HG03139 (cell line): ENCODE measurements around the gene GNG13.
"Not testable (repeated sequence)": the region's sequence is repeated elsewhere in the genome, so short reads cannot be mapped to it uniquely, and the experiment has no call there.

Experiments
- ATAC-seq: cut with Tn5 transposase; IDR thresholded peaks from one replicate; pipeline ENCODE4 v1.9.1; 2021; ENCODE audit not compliant: unreplicated experiment

The GNG13 gene

GRCh38 chr16:799948-800833 lies at the start of gene GNG13:
Gene GNG13 (minus strand): TSS chr16:800734. CDS start chr16:799077, 1,657 bp downstream.
- no peak for ATAC-seq

- no peak for ATAC-seq
These were observed 48.1 kb upstream of the GNG13 start for GRCh38 chr16:848510-849253.

- no peak for ATAC-seq
These were observed 47.3 kb upstream of the GNG13 start for GRCh38 chr16:847681-848445.

- no peak for ATAC-seq
These were observed 46.6 kb upstream of the GNG13 start for GRCh38 chr16:847151-847550.

- no peak for ATAC-seq
These were observed 44.8 kb upstream of the GNG13 start for GRCh38 chr16:845351-845745.

- ATAC-seq, result no peak
These were observed 44.3 kb upstream of the GNG13 start for GRCh38 chr16:844638-845350.

GRCh38 chr16:843771-844170 lies 43.2 kb upstream of the GNG13 start:
- ATAC-seq, result no peak

GRCh38 chr16:842711-843560 lies 42.4 kb upstream of the GNG13 start:
- no peak for ATAC-seq

GRCh38 chr16:842061-842476 lies 41.5 kb upstream of the GNG13 start:
- ATAC-seq, result no peak

GRCh38 chr16:841455-842060 lies 41.0 kb upstream of the GNG13 start:
- ATAC-seq, result no peak

- ATAC-seq, result no peak
These were observed 40.3 kb upstream of the GNG13 start for GRCh38 chr16:840561-841454.

- no peak for ATAC-seq
These were observed 39.3 kb upstream of the GNG13 start for GRCh38 chr16:839643-840408.

GRCh38 chr16:838741-839140 lies 38.2 kb upstream of the GNG13 start:
- ATAC-seq, result no peak

GRCh38 chr16:836822-837221 lies 36.3 kb upstream of the GNG13 start:
- ATAC-seq, result not testable (repeated sequence)

GRCh38 chr16:836221-836620 lies 35.7 kb upstream of the GNG13 start:
- no peak for ATAC-seq

- no peak for ATAC-seq
These were observed 34.8 kb upstream of the GNG13 start for GRCh38 chr16:835373-835772.

- ATAC-seq, result no peak
These were observed 32.9 kb upstream of the GNG13 start for GRCh38 chr16:833411-833810.
